ENCODE measurements around the gene TAF4. TPM values are rescaled to one million over a fixed set of nuclear protein-coding genes. Genes with fewer than 3 reads are reported as not detected.

The TAF4 gene
- total RNA-seq, 6 experiments from 2014 or later: 9.0 to 13.0 (median 11.3) TPM

- ATAC-seq (no peak), DNase-seq (no peak)
- H3K27me3 ChIP-seq: no peaks in the 10 kb centered on the region
- H3K4me1 ChIP-seq: no peaks in the 10 kb centered on the region
- TF ChIP-seq, protein P1, sequence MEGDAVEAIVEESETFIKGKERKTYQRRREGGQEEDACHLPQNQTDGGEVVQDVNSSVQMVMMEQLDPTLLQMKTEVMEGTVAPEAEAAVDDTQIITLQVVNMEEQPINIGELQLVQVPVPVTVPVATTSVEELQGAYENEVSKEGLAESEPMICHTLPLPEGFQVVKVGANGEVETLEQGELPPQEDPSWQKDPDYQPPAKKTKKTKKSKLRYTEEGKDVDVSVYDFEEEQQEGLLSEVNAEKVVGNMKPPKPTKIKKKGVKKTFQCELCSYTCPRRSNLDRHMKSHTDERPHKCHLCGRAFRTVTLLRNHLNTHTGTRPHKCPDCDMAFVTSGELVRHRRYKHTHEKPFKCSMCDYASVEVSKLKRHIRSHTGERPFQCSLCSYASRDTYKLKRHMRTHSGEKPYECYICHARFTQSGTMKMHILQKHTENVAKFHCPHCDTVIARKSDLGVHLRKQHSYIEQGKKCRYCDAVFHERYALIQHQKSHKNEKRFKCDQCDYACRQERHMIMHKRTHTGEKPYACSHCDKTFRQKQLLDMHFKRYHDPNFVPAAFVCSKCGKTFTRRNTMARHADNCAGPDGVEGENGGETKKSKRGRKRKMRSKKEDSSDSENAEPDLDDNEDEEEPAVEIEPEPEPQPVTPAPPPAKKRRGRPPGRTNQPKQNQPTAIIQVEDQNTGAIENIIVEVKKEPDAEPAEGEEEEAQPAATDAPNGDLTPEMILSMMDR (IDR thresholded peaks at IDR 0.05): no peak
- TF ChIP-seq POLR2A (IDR thresholded peaks at IDR 0.05): no peak
- H3K4me3 ChIP-seq: no peak overlapping the region
- peaks cover 0 to 19% (median 7%) of the 10 kb centered on the region in 4 donors for H3K36me3 ChIP-seq
- no peaks in the 10 kb centered on the region for H3K9me3 ChIP-seq
- intact Hi-C loops (cut with DNase I): no loop called here
- 93% methylated on average over 4 of the region's 10 CpGs for WGBS (ENCODE audit: insufficient coverage, low coverage, low lambda C conversion rate, missing lambda C conversion rate)
- H3K27ac ChIP-seq: no peak overlapping the region
These were observed 88.3 kb downstream of the TAF4 start for GRCh38 chr20:61977419-61977786.

- Histone ChIP-seq H3K27ac (no peak overlapping the region), H3K27me3 (no peaks in the 10 kb centered on the region), H3K4me1 (no peaks in the 10 kb centered on the region), H3K9me3 (no peaks in the 10 kb centered on the region), H3K36me3 (peaks cover 0 to 19% (median 7%) of the 10 kb centered on the region in 4 donors), H3K4me3 (no peak overlapping the region)
- intact Hi-C loops (cut with DNase I): no loop called here
- TF ChIP-seq, protein P1 (IDR thresholded peaks at IDR 0.05): no peak
- no peak for TF ChIP-seq POLR2A (IDR thresholded peaks at IDR 0.05)
- DNase-seq (no peak), ATAC-seq (no peak)
- 94% methylated on average over 14 of the region's 45 CpGs for WGBS (ENCODE audit: insufficient coverage, low coverage, low lambda C conversion rate, missing lambda C conversion rate)
These were observed 88.8 kb downstream of the TAF4 start for GRCh38 chr20:61976644-61977418.

DNA sequence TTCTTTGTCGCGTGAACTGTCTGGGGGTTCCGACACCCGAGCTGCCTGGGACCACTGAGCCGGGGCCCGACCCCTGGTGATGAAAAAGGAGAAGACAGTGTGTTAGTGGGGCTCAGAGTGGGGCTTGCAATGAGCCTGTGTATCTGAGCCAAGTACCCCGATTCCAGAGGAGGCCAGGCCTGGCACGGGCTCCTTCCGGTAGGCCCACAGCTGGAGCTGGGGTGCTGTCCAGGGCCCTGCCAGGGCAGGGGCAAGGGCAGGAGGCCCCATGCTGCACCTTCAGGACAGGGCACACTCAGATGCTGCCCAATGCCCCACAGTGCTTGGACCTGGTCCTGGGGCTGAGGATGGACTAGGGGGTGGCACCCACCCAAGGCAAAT lies 89.4 kb downstream of the TAF4 start:
- DNase-seq: no peak
- Histone ChIP-seq H3K36me3 (peaks cover 0 to 19% (median 7%) of the 10 kb centered on the region in 4 donors), H3K27ac (no peak overlapping the region), H3K27me3 (no peaks in the 10 kb centered on the region), H3K4me1 (no peaks in the 10 kb centered on the region), H3K4me3 (no peak overlapping the region), H3K9me3 (no peaks in the 10 kb centered on the region)
- intact Hi-C loops (cut with DNase I): no loop called here
- peak in 1 of 4 donors; percentile 13 for ATAC-seq
- 83% methylated on average over 2 of the region's 9 CpGs for WGBS (ENCODE audit: insufficient coverage, low coverage, low lambda C conversion rate, missing lambda C conversion rate)
- TF ChIP-seq, protein P1 (IDR thresholded peaks at IDR 0.05): no peak
- TF ChIP-seq POLR2A (IDR thresholded peaks at IDR 0.05): no peak

GRCh38 chr20:61975407-61976129 lies 90.1 kb downstream of the TAF4 start:
- 70% methylated on average over 9 of the region's 11 CpGs for WGBS (ENCODE audit: insufficient coverage, low coverage, low lambda C conversion rate, missing lambda C conversion rate)
- no peaks in the 10 kb centered on the region for H3K9me3 ChIP-seq
- no peaks in the 10 kb centered on the region for H3K27me3 ChIP-seq
- peaks cover 0 to 19% (median 7%) of the 10 kb centered on the region in 4 donors for H3K36me3 ChIP-seq
- no peak overlapping the region for H3K27ac ChIP-seq
- TF ChIP-seq, protein P1 (IDR thresholded peaks at IDR 0.05): no peak
- no peak for TF ChIP-seq POLR2A (IDR thresholded peaks at IDR 0.05)
- no peak overlapping the region for H3K4me3 ChIP-seq
- DNase-seq (no peak), ATAC-seq (no peak)
- intact Hi-C loops (cut with DNase I): no loop called here
- H3K4me1 ChIP-seq: no peaks in the 10 kb centered on the region
